GM12874 (cell line): ENCODE results near the gene GRAMD4.

ENCODE experiments used
- CTCF ChIP-seq: IDR thresholded peaks from 2 replicates; pipeline ENCODE4 v1.5.1; 2011; ENCODE audit warnings: low read depth, mild to moderate bottlenecking, control low read depth, low read length, moderate library complexity; ENCODE audit not compliant: insufficient read depth

The GRAMD4 gene

GRCh38 chr22:46635756-46636155 is 15.6 kb downstream of the GRAMD4 start:
- 0 out of 2 replicates have a peak, but pooled peaks have one; percentile 6 for TF ChIP-seq CTCF

GRCh38 chr22:46636221-46637002 is 16.2 kb downstream of the GRAMD4 start:
- TF ChIP-seq CTCF, result no peak

- no peak for TF ChIP-seq CTCF
Observed at GRCh38 chr22:46637711-46638600, 17.8 kb downstream of the GRAMD4 start.

- TF ChIP-seq CTCF, result no peak
Observed at GRCh38 chr22:46638601-46639431, 18.6 kb downstream of the GRAMD4 start.

GRCh38 chr22:46639843-46640242 is 19.7 kb downstream of the GRAMD4 start:
- TF ChIP-seq CTCF, result no peak

GRCh38 chr22:46640293-46641055 is 20.3 kb downstream of the GRAMD4 start:
- TF ChIP-seq CTCF, result no peak
